ENCODE data around the gene SCCPDH.

DNA sequence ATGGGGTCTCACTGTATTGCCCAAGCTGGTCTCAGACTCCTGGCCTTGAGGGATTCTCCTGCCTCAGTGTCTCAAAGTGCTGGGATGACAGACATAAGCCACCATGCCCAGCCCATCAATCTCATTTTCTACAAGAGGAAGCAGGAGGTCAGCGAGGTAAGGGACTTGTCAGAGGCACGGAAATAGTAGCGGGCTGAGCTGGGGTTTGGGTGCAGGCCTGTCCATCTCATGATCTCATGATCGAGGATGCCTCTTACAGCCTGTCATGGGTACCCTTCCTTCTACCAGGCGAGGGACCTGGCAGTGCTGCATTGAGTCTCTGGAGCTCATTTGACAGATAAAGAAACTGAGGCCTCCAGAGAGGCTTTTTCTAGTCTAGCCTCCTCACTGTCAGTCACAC lies 28.5 kb upstream of the SCCPDH start:
- no peak for TF ChIP-seq CTCF (IDR thresholded peaks at IDR 0.05 in 8 of 11, conservative IDR thresholded peaks at IDR 0.05 in 3 of 11)
- no peak for TF ChIP-seq POLR2AphosphoS5 (IDR thresholded peaks at IDR 0.05)
